ENCODE measurements around the gene TNS3.

DNA sequence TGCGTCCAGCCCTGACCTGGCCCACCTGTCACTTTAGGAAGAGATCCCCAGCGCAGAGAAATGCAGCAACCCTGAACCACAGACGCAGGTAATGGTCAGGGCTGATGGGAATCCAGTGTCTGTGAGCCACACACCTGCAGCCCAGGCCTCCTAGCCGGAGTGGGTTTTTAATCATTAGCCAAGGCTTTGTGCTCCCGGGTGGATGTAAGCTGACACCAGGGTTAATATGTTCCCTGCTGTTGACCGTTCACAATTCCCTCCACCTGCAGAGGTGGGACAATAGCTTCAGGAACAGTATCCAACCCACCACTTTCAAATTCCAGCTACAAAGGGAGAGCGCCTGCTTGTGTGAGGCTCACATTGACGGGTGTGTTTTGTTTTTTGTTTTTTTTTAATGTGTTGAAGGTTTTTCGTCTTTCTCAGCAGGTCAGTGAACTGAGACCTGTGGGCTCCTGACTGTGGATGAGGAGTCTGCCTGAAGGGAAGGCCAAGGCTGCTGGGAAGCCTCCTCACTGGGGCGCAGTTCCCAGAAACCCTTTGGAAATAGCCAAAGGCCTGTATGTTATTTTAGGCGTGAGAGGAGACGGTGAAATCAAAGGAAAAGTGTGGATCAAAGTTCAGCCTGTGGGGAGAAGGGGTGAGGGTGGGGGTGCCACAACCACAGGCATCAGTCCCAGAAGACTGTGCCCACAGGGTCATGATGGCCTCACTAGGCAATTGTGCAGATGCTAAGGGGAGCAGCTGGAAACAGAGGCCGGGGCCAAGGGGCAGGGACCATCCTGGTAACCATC, 111.1 kb downstream of the TNS3 start:
- TF ChIP-seq, protein P1, sequence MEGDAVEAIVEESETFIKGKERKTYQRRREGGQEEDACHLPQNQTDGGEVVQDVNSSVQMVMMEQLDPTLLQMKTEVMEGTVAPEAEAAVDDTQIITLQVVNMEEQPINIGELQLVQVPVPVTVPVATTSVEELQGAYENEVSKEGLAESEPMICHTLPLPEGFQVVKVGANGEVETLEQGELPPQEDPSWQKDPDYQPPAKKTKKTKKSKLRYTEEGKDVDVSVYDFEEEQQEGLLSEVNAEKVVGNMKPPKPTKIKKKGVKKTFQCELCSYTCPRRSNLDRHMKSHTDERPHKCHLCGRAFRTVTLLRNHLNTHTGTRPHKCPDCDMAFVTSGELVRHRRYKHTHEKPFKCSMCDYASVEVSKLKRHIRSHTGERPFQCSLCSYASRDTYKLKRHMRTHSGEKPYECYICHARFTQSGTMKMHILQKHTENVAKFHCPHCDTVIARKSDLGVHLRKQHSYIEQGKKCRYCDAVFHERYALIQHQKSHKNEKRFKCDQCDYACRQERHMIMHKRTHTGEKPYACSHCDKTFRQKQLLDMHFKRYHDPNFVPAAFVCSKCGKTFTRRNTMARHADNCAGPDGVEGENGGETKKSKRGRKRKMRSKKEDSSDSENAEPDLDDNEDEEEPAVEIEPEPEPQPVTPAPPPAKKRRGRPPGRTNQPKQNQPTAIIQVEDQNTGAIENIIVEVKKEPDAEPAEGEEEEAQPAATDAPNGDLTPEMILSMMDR (IDR thresholded peaks at IDR 0.05; ENCODE audit: insufficient read depth, low read length): no peak
- TF ChIP-seq, protein P2, sequence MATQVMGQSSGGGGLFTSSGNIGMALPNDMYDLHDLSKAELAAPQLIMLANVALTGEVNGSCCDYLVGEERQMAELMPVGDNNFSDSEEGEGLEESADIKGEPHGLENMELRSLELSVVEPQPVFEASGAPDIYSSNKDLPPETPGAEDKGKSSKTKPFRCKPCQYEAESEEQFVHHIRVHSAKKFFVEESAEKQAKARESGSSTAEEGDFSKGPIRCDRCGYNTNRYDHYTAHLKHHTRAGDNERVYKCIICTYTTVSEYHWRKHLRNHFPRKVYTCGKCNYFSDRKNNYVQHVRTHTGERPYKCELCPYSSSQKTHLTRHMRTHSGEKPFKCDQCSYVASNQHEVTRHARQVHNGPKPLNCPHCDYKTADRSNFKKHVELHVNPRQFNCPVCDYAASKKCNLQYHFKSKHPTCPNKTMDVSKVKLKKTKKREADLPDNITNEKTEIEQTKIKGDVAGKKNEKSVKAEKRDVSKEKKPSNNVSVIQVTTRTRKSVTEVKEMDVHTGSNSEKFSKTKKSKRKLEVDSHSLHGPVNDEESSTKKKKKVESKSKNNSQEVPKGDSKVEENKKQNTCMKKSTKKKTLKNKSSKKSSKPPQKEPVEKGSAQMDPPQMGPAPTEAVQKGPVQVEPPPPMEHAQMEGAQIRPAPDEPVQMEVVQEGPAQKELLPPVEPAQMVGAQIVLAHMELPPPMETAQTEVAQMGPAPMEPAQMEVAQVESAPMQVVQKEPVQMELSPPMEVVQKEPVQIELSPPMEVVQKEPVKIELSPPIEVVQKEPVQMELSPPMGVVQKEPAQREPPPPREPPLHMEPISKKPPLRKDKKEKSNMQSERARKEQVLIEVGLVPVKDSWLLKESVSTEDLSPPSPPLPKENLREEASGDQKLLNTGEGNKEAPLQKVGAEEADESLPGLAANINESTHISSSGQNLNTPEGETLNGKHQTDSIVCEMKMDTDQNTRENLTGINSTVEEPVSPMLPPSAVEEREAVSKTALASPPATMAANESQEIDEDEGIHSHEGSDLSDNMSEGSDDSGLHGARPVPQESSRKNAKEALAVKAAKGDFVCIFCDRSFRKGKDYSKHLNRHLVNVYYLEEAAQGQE (IDR thresholded peaks at IDR 0.05; ENCODE audit: insufficient replicate concordance, low read depth): no peak
- TF ChIP-seq POLR2AphosphoS5 (IDR thresholded peaks at IDR 0.05; ENCODE audit: low read depth) (no peak), SPI1 (IDR thresholded peaks at IDR 0.05; ENCODE audit: borderline replicate concordance, low read depth) (no peak)

All from HL-60 (cell line).